Thyroid gland (tissue), 4 donors: ENCODE measurements around the gene SCMH1.
A peak's percentile ranks its signal among the peaks of the same experiment; 100 is the strongest.

Experiments used
- CTCF ChIP-seq, 6 experiments: fragments of 200-600 bp in 3 of 6; fragments of 450-650 bp in 3 of 6; sonication (generic) in 3 of 6; IDR thresholded peaks; one replicate each; pipeline ENCODE4 v1.5.1; 2016 to 2019; ENCODE audit warnings: antibody characterized with exemption in 6 of 6, mild to moderate bottlenecking in 2 of 6, inconsistent platforms in 1 of 6, moderate library complexity in 1 of 6
- POLR2A ChIP-seq, 2 donors: fragments of 450-650 bp; IDR thresholded peaks; one replicate each; pipeline ENCODE4 v1.6.1; 2017; ENCODE audit warnings: antibody characterized with exemption in 2 of 2, mild to moderate bottlenecking in 2 of 2, moderate library complexity in 1 of 2

- peak; percentile 29 to 84 (median 49) for TF ChIP-seq CTCF (IDR thresholded peaks at IDR 0.05)
- no peak for TF ChIP-seq POLR2A (IDR thresholded peaks at IDR 0.05)
Observed at GRCh38 chr1:41282679-41283317, 40.7 kb upstream of the SCMH1 start.
